SK-MEL-5 (cell line): ENCODE measurements around the gene SIVA1. TPM values are rescaled to one million over a fixed set of nuclear protein-coding genes. Genes with fewer than 3 reads are reported as not detected.

Experiments used
- DNase-seq: peaks from one replicate; pipeline ENCODE4 v3.0.0-alpha.2; 2016; ENCODE audit warnings: low read depth, low spot score
- in situ Hi-C: cut with HindIII; loops from 2 replicates; pipeline ENCODE4 v1.10.0; 2016; ENCODE audit warnings: low sequenced_read_pairs, high pct_unique_total_duplicates, low pct_unique_long_range_greater_than_20kb
- total RNA-seq: library from RNA; depleted of rRNA; stranded (reverse); fragments of >200 nt; shearing (Covaris generic); gene quantifications from 2 replicates; pipeline ENCODE4 v1.2.3, GENCODE V29; 2014; rRNA removed

SIVA1 gene
- total RNA-seq, 1 experiment from 2014 or later = 94.9 TPM

- no peak for DNase-seq
- in situ Hi-C loops = no loop called here
These were observed 53.9 kb downstream of the SIVA1 start for GRCh38 chr14:104806625-104807465.

- in situ Hi-C loops = no loop called here
These were observed 55.5 kb downstream of the SIVA1 start for GRCh38 chr14:104808456-104808855.

More at GRCh38 chr14:104808456-104808855, 55.5 kb downstream of the SIVA1 start:
- no peak for DNase-seq

Other genes starting within 250 kb of the SIVA1 start
- not detected in 2 replicates for gene C14orf180, start 173.4 kb upstream of the SIVA1 start, total RNA-seq
- 0.32 and 0.88 TPM in 2 replicates for gene TMEM179, start 148.4 kb upstream of the SIVA1 start, total RNA-seq
- 14.0 and 14.5 TPM in 2 replicates for gene INF2, start 63.5 kb upstream of the SIVA1 start, total RNA-seq
- gene ADSS1, start 28.9 kb upstream of the SIVA1 start, total RNA-seq = 4.2 and 8.9 TPM in 2 replicates
- 108 and 119 TPM in 2 replicates for gene AKT1, start 42.6 kb downstream of the SIVA1 start, total RNA-seq
- gene ZBTB42, start 48.0 kb downstream of the SIVA1 start, total RNA-seq = 5.2 and 5.4 TPM in 2 replicates
- 20.2 and 20.4 TPM in 2 replicates for gene CEP170B, start 112.1 kb downstream of the SIVA1 start, total RNA-seq
- not detected in 2 replicates for gene PLD4, start 171.7 kb downstream of the SIVA1 start, total RNA-seq
- 12.3 and 13.3 TPM in 2 replicates for gene AHNAK2, start 225.2 kb downstream of the SIVA1 start, total RNA-seq
- gene CLBA1, start 232.6 kb downstream of the SIVA1 start, total RNA-seq = 11.8 and 13.6 TPM in 2 replicates